Activated CD4-positive, alpha-beta T cell treated with anti-CD3 and anti-CD28 coated beads for 24 hours (primary cell): Measurements from ENCODE around the gene INPP5A.

Experiments used
- DNase-seq, 2 donors: peaks; one replicate each; pipeline ENCODE4 v3.0.0-alpha.2; 2020; ENCODE audit warnings: low read depth in 2 of 2

The INPP5A gene

GRCh38 chr10:132644527-132645246 lies 107.1 kb downstream of the INPP5A start:
- no peak for DNase-seq

- no peak for DNase-seq
Measured at GRCh38 chr10:132645247-132645530, 107.6 kb downstream of the INPP5A start.

- no peak for DNase-seq
Measured at GRCh38 chr10:132645630-132646442, 108.2 kb downstream of the INPP5A start.

- DNase-seq: no peak
Measured at GRCh38 chr10:132646443-132647097, 109.0 kb downstream of the INPP5A start.

- no peak for DNase-seq
Measured at GRCh38 chr10:132647424-132647823, 109.8 kb downstream of the INPP5A start.

- DNase-seq: no peak
Measured at GRCh38 chr10:132648072-132648850, 110.7 kb downstream of the INPP5A start.

- no peak for DNase-seq
Measured at GRCh38 chr10:132648851-132649528, 111.4 kb downstream of the INPP5A start.

GRCh38 chr10:132649651-132650360 lies 112.2 kb downstream of the INPP5A start:
- no peak for DNase-seq

GRCh38 chr10:132650611-132651250 lies 113.1 kb downstream of the INPP5A start:
- no peak for DNase-seq

GRCh38 chr10:132651511-132652029 lies 114.0 kb downstream of the INPP5A start:
- DNase-seq: no peak

- no peak for DNase-seq
Measured at GRCh38 chr10:132652446-132652845, 114.9 kb downstream of the INPP5A start.

GRCh38 chr10:132652936-132653590 lies 115.5 kb downstream of the INPP5A start:
- no peak for DNase-seq

GRCh38 chr10:132653721-132654120 lies 116.1 kb downstream of the INPP5A start:
- DNase-seq: no peak

- no peak for DNase-seq
Measured at GRCh38 chr10:132654121-132654571, 116.6 kb downstream of the INPP5A start.

- DNase-seq: peak; percentile 35 to 50
Measured at GRCh38 chr10:132654708-132655661, 117.4 kb downstream of the INPP5A start.

- no peak for DNase-seq
Measured at GRCh38 chr10:132655735-132656134, 118.1 kb downstream of the INPP5A start.

- DNase-seq: no peak
Measured at GRCh38 chr10:132656283-132657126, 118.9 kb downstream of the INPP5A start.
